Brain microvascular endothelial cell (primary cell): ENCODE results near the gene CHST11.

Source experiments
- DNase-seq: peaks from one replicate; pipeline ENCODE4 v3.0.0-alpha.2; 2020
- H3K27ac ChIP-seq: fragments of 250-450 bp; sonication (Bioruptor Pico); 2 replicates; pipeline ENCODE4 v1.5.1; 2020; ENCODE audit warnings: mild to moderate bottlenecking, moderate library complexity
- H3K27me3 ChIP-seq: fragments of 250-450 bp; sonication (Bioruptor Pico); replicated peaks from 2 replicates; pipeline ENCODE4 v1.5.1; 2020; ENCODE audit warnings: mild to moderate bottlenecking
- H3K36me3 ChIP-seq: fragments of 250-450 bp; sonication (Bioruptor Pico); replicated peaks from 2 replicates; pipeline ENCODE4 v1.5.1; 2020; ENCODE audit warnings: mild to moderate bottlenecking
- H3K4me3 ChIP-seq: 2 replicates; pipeline ENCODE4 v1.5.1; 2011; ENCODE audit warnings: low read depth, mild to moderate bottlenecking, control low read depth, low read length, moderate library complexity
- in situ Hi-C: cut with HindIII; loops from 2 replicates; pipeline ENCODE4 v1.10.0; 2017; ENCODE audit warnings: low sequenced_read_pairs, low pct_ligation_motif_present
- TF ChIP-seq, protein P1 (sequence below): IDR thresholded peaks from 2 replicates; pipeline ENCODE4 v1.5.1; 2011; ENCODE audit warnings: low read depth, mild to moderate bottlenecking, moderate library complexity, low read length, control low read depth, inconsistent platforms; ENCODE audit errors: missing control alignments

The CHST11 gene

GRCh38 chr12:104532636-104533035 lies 75.9 kb downstream of the CHST11 start:
- Histone ChIP-seq H3K4me3 (no peak overlapping the region), H3K36me3 (no peaks in the 10 kb centered on the region), H3K27me3 (no peaks in the 10 kb centered on the region), H3K27ac (no peak overlapping the region)
- in situ Hi-C loops = no loop called here
- no peak for DNase-seq
- TF ChIP-seq, protein P1, sequence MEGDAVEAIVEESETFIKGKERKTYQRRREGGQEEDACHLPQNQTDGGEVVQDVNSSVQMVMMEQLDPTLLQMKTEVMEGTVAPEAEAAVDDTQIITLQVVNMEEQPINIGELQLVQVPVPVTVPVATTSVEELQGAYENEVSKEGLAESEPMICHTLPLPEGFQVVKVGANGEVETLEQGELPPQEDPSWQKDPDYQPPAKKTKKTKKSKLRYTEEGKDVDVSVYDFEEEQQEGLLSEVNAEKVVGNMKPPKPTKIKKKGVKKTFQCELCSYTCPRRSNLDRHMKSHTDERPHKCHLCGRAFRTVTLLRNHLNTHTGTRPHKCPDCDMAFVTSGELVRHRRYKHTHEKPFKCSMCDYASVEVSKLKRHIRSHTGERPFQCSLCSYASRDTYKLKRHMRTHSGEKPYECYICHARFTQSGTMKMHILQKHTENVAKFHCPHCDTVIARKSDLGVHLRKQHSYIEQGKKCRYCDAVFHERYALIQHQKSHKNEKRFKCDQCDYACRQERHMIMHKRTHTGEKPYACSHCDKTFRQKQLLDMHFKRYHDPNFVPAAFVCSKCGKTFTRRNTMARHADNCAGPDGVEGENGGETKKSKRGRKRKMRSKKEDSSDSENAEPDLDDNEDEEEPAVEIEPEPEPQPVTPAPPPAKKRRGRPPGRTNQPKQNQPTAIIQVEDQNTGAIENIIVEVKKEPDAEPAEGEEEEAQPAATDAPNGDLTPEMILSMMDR = no peak

DNA sequence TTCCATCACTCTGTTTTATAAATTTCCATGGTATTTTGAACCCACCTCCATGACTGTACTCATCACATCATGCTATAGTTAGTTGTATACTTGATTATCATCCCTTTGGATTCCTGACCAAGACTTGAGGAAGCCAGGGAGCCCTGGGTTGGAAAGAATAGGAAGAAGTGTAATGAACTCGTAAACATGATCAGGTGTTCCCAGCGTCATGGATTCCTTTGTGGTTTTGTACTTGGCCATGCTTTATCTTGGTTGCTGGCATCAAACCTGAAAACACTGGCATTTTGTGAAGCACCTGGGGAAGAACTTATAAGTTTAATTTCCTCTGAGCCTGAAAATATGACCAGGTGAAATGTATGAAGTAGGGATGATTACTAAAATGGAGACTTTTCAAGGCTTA lies 76.4 kb downstream of the CHST11 start:
- no peak overlapping the region for H3K4me3 ChIP-seq

DNA sequence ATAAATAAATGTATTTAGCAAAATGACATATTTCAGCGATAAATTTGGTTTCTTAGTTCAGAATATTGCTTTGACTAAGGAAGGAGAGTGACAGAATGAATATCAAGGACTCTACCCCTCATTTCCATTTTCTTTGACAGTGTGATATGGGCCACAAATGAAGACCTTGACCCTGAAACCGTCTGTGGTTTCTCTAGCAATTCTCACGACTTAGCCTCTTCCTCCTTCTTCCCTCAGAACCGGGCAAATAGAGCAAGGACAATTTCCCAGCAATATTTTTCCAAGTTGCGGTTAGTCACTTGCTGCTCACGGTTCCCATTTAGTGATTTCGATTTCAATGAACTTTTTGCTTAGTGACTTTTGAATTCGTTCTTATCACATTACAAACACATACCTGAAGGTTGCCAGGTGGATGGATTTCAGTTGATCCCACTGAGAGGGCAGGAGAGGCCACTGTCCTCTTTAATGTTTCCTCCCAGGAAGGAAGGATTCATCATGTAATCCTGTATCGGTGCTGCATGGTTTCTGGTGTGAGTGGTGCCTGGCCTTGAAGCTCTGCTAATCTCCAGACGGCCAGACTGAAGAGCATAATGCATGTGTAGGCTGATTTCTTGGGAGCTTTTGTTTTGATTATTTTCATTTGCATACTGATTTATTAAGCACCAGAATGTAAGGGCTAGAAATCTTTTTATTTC lies 77.6 kb downstream of the CHST11 start:
- no peaks in the 10 kb centered on the region for H3K36me3 ChIP-seq
- no peaks in the 10 kb centered on the region for H3K27me3 ChIP-seq
- TF ChIP-seq, protein P1 = no peak
- no peak overlapping the region for H3K27ac ChIP-seq
- DNase-seq = no peak
- in situ Hi-C loops = no loop called here
- H3K4me3 ChIP-seq = no peak overlapping the region

More for the DNA sequence above, 76.4 kb downstream of the CHST11 start:
- Histone ChIP-seq H3K27ac (no peak overlapping the region), H3K27me3 (no peaks in the 10 kb centered on the region), H3K36me3 (no peaks in the 10 kb centered on the region)
- TF ChIP-seq, protein P1 = no peak
- DNase-seq = no peak
- in situ Hi-C loops = no loop called here

GRCh38 chr12:104534857-104535248 lies 78.1 kb downstream of the CHST11 start:
- Histone ChIP-seq H3K27me3 (no peaks in the 10 kb centered on the region), H3K4me3 (no peak overlapping the region), H3K27ac (no peak overlapping the region), H3K36me3 (no peaks in the 10 kb centered on the region)
- in situ Hi-C loops = no loop called here
- TF ChIP-seq, protein P1 = no peak
- DNase-seq = no peak

DNA sequence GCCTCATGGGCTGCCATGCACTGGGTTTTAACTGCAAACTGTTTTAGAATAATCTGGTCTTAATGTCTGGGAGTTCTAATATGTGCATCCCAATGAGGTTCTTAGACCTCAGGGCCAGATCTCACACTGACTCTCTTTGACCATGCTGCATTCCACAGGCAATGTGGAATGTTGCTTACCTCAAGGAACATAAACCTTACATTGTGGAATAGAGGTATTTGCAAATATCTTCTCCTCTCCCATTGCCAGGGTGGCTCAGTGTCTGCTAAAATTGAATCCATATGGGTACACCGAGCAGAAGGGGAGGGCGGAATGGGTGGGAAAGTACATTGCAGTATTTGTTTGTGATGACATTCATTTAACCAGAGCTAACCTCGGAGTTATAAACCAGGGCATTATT lies 78.6 kb downstream of the CHST11 start:
- in situ Hi-C loops = no loop called here
- no peaks in the 10 kb centered on the region for H3K36me3 ChIP-seq
- H3K4me3 ChIP-seq = no peak overlapping the region
- no peak overlapping the region for H3K27ac ChIP-seq
- TF ChIP-seq, protein P1 = no peak
- DNase-seq = no peak
- H3K27me3 ChIP-seq = no peaks in the 10 kb centered on the region

DNA sequence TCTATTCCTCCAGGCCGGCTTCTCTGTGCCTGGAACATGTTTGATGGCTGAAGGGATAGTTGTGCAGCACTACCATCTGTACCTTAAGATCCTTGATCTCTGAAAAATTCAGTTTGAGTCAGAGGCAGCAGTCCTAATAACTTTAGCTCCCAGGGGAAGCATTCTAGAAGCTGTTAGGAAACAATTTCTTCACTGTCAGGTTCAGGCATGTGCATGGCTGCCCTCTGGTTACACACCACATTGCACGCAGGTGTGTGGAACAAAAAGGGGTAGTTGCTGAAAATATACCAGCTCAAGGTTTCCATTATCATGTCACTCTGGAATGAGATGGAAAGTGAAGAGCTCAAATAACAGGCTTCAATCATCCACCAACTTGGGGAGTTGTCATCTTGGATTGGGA lies 80.1 kb downstream of the CHST11 start:
- no peak overlapping the region for H3K27ac ChIP-seq

More for the DNA sequence above, 80.1 kb downstream of the CHST11 start:
- Histone ChIP-seq H3K36me3 (no peaks in the 10 kb centered on the region), H3K4me3 (no peak overlapping the region), H3K27me3 (no peaks in the 10 kb centered on the region)
- in situ Hi-C loops = no loop called here
- DNase-seq = no peak
- TF ChIP-seq, protein P1 = no peak
